Activated CD4-positive, alpha-beta T cell treated with anti-CD3 and anti-CD28 coated beads for 4 hours (primary cell): ENCODE data around the gene ARHGAP6.

Experiments used
- DNase-seq, 2 donors: peaks; one replicate each; pipeline ENCODE4 v3.0.0-alpha.2; 2020

ARHGAP6 gene

DNA sequence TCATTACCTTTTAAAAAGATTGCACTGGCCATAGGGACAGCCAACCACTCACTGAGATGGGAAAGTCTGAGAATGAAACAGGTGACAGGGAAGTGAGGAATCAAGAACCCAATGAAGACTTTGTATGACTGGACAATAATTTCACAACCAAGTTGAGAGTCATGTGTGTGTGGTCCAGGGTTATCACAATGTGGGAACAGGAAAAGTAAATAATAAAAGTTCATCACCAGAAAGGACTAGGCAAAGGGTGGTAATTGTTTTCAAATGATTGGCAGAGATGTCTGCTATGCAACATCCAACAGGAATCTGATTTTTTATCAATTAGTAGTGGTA, 243.2 kb downstream of the ARHGAP6 start:
- no peak for DNase-seq

GRCh38 chrX:11421805-11422524, 243.8 kb downstream of the ARHGAP6 start:
- no peak for DNase-seq

DNA sequence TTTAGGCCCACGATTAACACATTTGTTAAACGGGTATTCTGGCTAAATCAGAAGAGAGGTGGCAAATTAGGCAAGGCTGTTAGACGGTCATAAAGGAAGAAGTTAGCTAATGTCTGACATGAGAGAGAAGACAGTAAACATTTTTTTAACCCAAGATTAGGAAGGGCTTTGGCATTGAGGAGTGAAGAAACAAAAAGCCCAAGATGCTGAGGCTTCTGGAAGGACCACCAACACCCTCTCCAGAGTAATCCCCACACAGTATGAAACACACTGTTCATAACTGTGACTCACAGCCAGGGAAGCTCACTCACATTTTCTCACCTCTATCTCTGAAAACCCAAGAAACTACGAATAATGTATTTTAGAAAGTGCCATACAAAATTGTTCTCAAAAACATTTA, 244.9 kb downstream of the ARHGAP6 start:
- no peak for DNase-seq

DNA sequence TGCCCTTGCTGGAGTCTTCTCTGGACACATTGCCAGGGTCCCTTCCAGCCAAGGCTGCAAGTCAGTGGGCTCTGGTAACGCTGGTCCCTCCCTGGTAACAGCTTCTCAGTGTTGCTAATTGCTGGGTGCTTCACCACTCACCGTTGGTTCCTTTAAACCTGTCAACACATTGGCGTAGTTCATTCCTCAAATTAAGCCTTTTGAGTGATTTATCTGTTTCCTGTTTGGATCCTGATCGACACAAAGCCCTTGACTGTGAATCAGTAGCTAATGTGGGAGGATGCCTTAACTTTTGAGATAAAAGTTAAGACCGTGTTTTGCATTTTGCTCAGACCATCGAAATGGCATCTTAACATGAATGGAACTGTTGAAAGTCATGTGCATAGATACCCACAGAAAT, 246.6 kb downstream of the ARHGAP6 start:
- no peak for DNase-seq

DNA sequence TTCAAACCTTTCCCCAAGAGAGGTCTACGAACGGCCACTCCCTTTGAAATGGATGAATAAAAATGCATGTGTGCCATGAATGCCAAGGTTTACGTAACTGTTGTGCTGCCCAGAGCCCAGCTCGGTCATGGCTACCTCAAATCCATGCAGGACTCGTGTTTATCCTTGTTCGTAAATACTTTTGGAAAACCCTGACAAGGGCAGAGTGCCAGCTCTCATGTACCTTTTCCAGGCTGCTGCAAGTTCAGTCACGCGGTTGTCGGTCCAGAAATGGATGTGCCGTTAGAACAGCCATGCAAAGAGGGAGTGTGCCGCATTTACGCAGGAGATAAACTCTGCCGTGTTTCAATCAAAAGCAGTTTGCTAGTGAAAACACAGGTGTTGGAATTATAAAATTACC, 249.1 kb downstream of the ARHGAP6 start:
- no peak for DNase-seq

- no peak for DNase-seq
These were observed 251.6 kb downstream of the ARHGAP6 start for GRCh38 chrX:11414091-11414490.

- no peak for DNase-seq
These were observed 252.8 kb downstream of the ARHGAP6 start for GRCh38 chrX:11412715-11413623.

DNA sequence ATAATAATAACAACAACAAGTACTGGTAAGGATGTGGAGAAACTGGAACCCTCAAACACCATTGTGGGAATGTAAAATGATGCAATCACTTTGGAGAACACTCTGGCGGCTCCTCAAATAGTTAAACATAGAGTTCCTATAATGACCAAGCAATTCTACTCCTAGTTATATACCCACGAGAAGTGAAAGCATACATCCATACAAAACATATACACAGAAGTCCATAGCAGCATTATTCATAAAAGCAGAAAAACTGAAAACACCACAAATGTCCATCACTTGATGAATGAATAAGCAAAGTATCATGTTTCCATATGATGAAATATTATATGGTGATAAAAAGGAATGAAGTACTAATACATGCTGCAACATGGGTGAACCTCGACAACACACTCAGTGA, 255.8 kb downstream of the ARHGAP6 start:
- DNase-seq, result no peak

GRCh38 chrX:11408783-11409182, 256.9 kb downstream of the ARHGAP6 start:
- no peak for DNase-seq

DNA sequence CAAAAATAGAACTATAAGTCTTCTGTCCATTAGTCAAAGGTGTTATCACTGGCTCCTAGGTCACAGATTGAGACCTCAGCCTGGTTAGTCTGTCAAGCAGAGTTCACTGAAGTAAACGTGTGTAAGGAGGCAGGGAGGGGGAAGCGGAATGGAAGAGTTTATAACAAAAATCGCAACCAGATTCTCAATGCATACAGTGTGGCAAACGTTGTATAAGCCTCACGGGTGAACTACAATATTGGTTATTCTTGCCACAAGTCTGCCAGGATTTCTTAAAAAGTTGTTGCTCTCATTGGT, 257.7 kb downstream of the ARHGAP6 start:
- no peak for DNase-seq

DNA sequence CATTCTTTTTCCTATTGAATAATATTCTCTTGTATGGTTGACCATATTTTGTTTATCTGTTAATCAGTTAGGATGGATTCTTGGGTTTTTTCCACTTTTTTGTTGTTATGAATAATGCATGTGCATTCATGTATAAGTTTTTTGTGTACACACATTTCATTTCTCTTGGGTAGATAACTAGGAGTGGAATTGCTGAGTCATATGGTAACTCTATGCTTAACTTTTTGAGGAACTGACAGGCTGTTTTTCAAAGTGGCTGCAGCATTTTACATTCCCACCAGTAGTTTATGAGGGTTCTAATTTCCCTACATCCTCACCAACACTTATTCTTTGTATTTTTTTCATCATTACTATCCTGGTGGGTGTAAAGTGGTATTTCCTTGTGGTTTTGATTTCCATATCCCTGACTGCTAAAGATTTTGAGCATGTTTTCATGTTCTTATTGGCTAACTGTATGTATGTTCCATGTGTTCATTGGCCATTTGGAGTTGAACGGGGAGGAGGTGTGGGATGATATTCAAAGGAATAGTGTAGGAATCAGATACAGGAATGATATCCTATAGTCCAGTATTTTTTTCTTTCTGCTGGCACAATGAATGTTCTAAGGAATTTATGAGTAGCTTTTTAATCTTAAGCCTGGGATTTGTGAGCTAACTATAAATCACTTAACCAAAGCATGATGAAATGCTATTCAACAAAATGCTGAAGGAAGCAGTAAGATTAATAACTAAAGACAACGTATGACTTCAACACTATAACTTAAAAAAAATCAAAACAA, 258.2 kb downstream of the ARHGAP6 start:
- DNase-seq, result no peak

GRCh38 chrX:11406109-11406765, 259.5 kb downstream of the ARHGAP6 start:
- no peak for DNase-seq

- no peak for DNase-seq
These were observed 262.1 kb downstream of the ARHGAP6 start for GRCh38 chrX:11403631-11404030.

DNA sequence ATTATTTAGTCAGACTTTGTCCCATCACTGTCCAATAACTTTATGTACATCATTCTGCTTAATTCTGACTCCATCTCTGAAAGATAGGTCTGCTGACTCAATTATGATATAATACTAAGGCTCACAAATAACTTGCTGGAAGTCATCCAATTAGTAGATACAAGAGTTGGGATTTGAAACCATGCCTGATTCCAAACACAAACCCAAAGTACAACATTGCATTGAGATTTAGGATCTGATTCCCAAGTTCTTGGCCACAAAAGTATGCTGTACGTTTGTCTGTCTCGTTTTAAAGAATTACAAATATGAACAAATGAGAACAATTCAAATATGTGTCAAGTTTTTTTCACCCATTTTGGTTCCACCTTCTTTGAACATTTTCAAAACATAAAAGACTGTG, 263.8 kb downstream of the ARHGAP6 start:
- no peak for DNase-seq

DNA sequence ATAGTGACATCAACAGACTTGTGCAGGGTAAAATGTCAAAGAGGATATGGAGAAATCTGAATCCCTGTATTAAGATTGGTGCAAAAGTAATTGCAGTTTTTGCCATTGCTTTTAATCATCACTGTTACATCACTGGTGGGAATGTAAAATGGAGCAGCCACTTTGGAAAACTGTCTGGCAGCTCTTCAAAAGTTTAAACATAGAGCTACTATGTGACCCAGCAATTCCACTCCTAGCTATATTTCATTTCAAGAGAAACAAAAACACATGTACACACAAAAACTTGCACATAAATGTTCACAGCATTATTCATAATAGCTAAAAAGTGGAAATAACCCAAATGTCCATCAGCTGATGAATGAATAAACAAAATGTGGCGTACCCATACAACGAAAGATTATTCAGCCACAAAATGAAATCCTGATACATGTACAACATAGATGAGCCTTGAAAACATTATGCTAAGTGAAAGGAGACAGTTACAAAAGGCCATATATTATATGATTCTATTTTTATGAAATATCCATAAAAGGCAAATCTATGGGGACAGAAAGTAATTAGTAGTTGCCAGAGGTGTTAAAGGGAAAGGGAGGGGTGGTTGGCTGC, 266.1 kb downstream of the ARHGAP6 start:
- DNase-seq, result no peak

DNA sequence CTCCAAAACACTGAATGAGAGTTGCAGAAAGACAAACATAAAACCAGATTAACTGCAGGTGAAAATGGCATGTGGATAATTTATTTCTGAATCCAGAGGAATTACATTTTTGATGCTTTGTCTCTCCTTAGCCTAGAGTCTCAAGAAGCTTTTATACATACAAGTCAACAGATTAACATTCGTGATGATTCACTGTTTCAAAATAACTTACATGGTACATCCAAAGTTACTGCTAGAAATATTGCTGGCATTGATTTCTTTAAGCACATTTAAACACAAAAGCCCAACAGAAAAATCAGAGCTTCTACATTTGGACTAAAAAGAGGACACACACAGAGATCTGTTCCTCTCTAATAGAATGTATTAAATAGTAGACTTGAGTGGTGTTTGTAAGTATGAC, 266.9 kb downstream of the ARHGAP6 start:
- DNase-seq, result no peak

GRCh38 chrX:11398139-11398538, 267.6 kb downstream of the ARHGAP6 start:
- DNase-seq, result no peak

DNA sequence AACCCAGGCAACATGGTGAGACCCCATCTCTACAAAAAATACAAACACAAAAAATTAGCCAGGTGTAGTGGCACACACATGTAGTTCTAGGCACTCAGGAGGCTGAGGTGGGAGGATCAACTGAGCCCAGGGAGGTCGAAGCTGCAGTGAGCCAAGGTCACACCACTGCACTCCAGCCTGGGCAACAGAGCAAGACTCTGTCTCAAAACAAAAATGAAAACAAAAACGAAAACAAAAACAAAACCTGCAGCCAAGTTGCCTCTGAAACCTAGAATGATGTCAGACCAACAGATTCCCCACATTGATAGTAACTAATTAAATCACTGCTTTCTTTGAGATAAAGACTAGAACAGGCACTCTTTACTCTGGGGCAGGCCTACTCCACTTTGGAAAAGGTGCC, 268.0 kb downstream of the ARHGAP6 start:
- DNase-seq, result no peak

GRCh38 chrX:11395859-11396258, 269.9 kb downstream of the ARHGAP6 start:
- no peak for DNase-seq

GRCh38 chrX:11393949-11394654, 271.6 kb downstream of the ARHGAP6 start:
- no peak for DNase-seq

- DNase-seq, result no peak
These were observed 278.9 kb downstream of the ARHGAP6 start for GRCh38 chrX:11386812-11387211.

GRCh38 chrX:11386001-11386523, 279.7 kb downstream of the ARHGAP6 start:
- DNase-seq, result no peak
